Measurements from ENCODE around the gene YAF2.

The YAF2 gene, protein sequence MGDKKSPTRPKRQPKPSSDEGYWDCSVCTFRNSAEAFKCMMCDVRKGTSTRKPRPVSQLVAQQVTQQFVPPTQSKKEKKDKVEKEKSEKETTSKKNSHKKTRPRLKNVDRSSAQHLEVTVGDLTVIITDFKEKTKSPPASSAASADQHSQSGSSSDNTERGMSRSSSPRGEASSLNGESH

GRCh38 chr12:42238240-42239140 is at the start of gene YAF2:
TSS of gene YAF2 (minus strand) at chr12:42238248. CDS start at chr12:42238180, 68 bp downstream.
- DNase-seq, result peak; percentile 95

- no peak for DNase-seq
Observed at GRCh38 chr12:42286741-42287140, 48.7 kb upstream of the YAF2 start.

DNA sequence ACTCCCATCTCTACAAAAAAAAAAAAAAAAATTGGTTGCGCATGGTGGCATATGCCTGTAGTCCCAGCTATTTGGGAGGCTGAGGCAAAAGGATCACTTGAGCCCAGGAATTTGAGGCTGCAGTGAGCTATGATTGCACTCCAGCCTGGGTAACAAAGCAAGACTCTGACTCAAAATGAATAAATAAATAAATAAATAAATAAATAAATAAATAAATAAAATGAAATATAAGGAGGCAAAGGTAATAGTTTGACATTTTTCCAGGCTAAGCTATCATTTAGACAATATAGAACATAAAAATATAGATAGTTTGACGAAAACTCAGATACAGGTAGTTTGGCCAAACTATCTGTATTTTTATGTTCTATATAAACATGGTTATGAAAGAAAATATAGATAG is 47.4 kb upstream of the YAF2 start:
- no peak for DNase-seq

GRCh38 chr12:42284876-42285275 is 46.8 kb upstream of the YAF2 start:
- DNase-seq, result peak; percentile 40

- DNase-seq, result no peak
Observed at GRCh38 chr12:42284157-42284556, 46.1 kb upstream of the YAF2 start.

GRCh38 chr12:42283739-42284138 is 45.7 kb upstream of the YAF2 start:
- DNase-seq, result no peak

DNA sequence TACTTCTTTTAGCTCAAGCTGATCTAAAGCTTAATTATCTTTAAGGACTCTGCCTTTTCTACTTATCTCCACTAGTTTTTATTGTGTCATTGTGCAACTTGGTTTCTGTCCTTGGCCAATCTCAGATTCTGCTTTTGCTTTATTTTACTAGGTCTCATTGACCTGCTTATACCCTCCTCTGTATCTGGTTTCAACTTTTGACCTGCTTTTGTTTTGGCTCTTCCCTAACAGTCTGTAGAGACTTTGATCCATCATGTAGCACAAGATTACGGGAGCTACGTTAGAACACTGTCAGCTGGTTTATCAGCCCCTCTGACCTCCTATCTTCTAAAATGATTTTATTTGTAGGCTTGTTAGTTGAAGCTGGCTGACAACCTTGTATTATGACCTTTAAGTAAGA is 44.2 kb upstream of the YAF2 start:
- no peak for DNase-seq

DNA sequence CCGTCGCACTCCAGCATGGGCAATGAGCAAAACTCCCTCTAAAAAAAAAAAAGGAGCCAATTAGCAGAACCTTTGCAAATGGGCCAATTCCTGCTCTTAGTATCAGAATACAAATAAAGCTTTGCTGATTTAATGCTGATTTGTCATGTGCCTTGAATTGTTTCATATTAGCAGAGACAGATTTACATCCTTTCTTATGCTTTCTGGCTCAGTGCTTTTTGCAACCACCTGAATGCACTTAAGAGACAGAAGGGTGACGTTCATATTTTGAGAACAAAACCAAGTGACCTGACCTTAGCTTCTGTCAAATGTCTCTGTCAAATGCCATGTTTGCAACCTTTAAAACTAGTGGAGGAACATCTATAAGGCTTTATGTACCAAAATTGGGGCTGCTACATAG is 43.8 kb upstream of the YAF2 start:
- no peak for DNase-seq

GRCh38 chr12:42281278-42281677 is 43.2 kb upstream of the YAF2 start:
- no peak for DNase-seq

DNA sequence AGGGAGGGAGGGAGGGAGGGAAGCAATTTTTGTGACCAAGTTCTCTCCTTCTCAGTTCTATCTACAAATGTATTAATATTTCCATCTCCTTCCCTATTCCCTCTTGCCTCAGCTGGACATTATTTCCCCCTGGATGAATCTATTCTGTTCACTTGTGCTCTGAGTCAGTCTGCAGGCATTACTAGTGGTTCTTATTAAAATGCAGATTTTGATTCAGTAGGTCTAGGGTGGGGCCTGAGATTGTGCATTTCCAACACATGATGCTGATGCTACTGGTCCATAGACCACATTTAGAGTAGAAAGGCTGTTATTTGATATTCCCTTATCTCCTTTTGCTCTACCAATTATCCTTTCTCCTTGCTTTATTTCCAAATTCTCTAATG is 40.1 kb upstream of the YAF2 start:
- DNase-seq, result no peak

DNA sequence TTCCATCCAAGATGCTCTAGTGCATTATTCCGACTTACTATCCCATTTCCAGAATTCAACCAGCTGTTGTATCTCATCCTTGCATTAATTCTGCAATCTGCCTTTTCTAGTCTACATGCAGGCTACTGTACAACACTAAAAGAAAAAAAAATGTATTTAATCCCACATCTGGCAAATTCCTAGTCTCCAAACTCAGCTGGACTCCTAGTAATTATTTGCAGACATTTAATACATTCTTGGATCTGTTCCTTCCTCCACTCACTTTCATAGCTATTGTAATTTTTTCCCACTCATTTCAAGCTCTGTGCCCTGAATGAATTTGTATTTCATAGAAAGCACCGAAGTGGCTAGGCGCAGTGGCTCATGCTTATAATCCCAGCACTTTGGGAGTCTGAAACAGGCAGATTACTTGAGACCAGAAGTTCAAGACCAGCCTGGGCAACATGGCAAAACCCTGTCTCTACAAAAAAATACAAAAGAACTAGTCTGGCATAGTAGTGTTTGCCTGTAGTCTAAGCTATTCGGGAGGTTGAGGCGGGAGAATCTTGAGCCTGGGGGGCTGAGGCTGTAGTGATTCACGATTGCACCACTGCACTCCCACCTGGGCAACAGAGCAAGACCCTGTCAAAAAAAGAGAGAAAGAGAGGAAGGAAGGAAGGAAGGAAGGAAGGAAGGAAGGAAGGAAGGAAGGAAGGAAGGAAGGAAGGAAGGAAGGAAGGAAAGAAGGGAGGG is 39.5 kb upstream of the YAF2 start:
- DNase-seq, result no peak

GRCh38 chr12:42275499-42275898 is 37.5 kb upstream of the YAF2 start:
- DNase-seq, result no peak

- DNase-seq, result no peak
Observed at GRCh38 chr12:42273706-42274105, 35.7 kb upstream of the YAF2 start.

GRCh38 chr12:42270596-42270995 is 32.5 kb upstream of the YAF2 start:
- peak; percentile 10 for DNase-seq

DNA sequence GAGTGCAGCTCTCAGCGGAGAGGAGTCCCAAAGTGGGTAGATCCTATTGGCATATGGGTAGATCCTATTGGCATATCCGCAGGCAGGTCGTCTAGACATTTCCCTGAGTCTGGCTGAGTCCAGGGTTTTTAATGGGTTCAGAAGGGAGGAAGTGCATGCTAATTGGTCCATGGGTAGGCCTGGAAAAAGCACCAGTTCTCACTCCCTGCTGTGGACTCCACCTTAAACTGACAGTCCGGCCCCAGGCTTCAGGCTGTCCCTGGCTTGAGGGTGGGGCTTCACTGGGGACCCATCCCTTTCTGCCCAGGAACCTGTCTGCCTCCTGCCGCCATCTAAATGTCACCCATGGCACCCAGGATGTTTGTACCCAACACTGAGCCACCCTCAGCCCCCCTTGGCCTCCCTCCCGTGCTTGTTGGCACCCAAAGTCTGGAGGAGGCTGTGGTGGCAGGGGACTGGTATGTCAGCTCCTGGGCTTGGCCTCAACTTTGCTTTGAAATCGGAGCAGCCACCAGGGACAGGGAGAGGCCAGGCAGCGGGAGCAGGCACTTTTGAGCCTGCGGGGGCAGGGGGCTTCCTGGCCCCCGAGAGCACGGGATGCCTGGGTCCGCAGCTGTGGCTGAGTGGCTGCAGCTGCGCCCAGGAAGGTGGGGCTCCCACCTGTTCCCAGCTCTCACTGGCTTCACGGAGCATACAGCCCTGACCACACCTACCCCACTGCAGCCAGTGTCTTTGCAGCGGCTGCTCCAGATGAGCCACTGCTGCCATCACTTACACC is 29.6 kb upstream of the YAF2 start:
- no peak for DNase-seq

GRCh38 chr12:42266579-42267230 is 28.7 kb upstream of the YAF2 start:
- DNase-seq, result no peak

GRCh38 chr12:42262271-42262670 is 24.2 kb upstream of the YAF2 start:
- peak; percentile 53 for DNase-seq

- DNase-seq, result no peak
Observed at GRCh38 chr12:42261708-42262107, 23.7 kb upstream of the YAF2 start.

DNA sequence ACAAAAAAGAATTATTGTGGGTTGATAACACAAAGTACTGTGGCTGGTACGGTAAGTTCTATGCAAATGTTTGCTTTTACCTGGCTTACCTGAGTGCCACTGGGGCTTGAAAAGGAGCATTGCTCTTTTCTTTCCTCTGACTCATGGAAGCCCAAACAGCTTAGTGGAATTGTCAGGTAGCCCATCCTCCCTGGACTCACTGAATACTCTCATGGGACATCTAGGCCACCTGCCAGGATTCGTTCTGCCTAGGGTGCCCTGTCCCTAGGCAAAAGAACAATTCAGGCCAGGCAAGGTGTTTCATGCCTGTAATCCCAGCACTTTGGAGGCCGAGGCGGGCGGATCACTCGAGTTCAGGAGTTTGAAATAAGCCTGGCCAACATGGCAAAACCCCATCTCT is 22.5 kb upstream of the YAF2 start:
- no peak for DNase-seq

DNA sequence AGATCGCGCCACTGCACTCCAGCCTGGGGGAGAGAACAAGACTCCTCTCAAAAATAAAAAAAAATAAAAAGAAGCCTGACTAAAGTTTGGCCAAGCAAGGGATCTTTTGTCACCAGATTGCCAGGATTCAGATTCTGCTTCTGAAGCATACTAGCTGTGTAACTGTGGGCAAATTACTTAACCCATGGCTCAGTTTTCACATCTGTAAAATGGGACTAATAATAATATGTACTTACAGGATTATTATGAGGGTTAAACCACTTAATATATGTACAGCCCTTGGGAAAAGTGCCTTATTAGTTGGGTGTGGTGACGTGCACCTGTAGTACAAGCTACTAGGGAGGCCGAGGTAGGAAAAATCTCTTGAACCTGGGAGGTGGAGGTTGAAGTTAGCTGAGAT is 21.7 kb upstream of the YAF2 start:
- DNase-seq, result no peak

DNA sequence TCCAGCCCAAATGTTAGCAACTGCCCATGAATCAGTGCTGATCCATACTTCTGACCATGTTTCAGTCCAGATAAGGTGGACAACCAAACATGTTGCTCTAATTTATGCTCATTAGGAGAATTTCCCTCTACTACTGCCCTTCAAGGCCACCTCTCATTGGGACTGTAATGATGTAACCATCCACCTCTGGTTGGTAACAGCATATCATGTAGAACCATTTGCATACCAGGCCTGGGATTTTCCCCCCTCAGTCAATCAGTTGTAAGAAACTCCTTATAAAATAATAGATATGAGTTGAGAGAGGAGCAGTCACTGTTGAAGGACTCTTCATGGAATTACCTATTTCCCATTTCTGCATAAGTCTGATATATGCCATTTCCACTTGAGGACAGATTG is 17.8 kb upstream of the YAF2 start:
- DNase-seq, result no peak

DNA sequence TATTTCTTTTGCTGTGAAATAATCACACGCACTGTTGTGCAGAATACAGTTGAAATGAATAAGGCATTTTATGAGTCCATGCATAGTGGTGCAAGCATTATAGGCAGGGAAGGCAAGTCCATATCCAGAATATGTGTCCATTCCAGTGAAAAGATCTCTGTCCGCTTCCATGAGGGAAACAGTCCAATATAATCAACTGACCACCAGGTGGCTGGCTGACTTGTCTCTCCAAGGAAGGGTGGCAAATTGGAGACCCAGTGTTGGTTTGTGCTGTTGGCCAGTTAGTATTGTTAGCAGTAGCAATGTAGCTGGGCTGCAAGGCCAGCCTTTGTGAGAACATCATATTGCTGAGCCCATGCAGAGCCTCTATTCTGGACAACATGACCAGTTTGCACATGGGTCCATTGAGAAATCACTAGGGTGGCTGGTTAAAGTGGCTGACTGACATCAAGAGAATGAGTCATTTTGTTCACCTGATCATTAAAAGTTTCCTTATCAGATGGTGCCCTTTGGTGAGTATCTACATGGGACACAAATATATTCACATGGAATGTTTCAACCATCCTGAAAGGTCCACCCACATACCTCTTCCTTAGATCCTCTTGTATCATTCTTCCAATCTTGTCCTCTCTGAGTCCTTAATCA is 17.3 kb upstream of the YAF2 start:
- DNase-seq, result no peak
